Pancreas (tissue), 10 donors: ENCODE results near the gene SELENOF. TPM values are rescaled to one million over a fixed set of nuclear protein-coding genes. Genes with fewer than 3 reads are reported as not detected.

Source experiments
- ATAC-seq, 4 donors: fragments of 200-7000 bp; cut with Tn5 transposase; one replicate each; pipeline versions ENCODE4 v1.8.0 to v1.9.1; 2020; ENCODE audit warnings: mild to moderate bottlenecking in 4 of 4, moderate library complexity in 4 of 4
- DNase-seq, 6 donors: peaks; one replicate each; pipeline ENCODE4 v3.0.0-alpha.2; 2020
- FAIRE-seq: peaks from 2 replicates; lab custom pipeline; 2012; peaks lifted over from hg19 to GRCh38; lab: Jason Lieb, UNC
- H3K27ac ChIP-seq, 4 donors: fragments of 200-600 bp; sonication (generic); 1 replicate in 3 of 4; 2 replicates in 1 of 4; pipeline versions ENCODE4 v1.5.0 to v1.8.0; 2020
- H3K27me3 ChIP-seq, 4 donors: fragments of 200-600 bp; one replicate each; pipeline ENCODE4 v1.8.0; 2021
- H3K36me3 ChIP-seq, 3 donors: fragments of 200-600 bp; sonication (generic) in 1 of 3; one replicate each; pipeline versions ENCODE4 v1.5.0 to v1.8.0; 2020 to 2021
- H3K4me1 ChIP-seq, 3 donors: fragments of 200-600 bp; one replicate each; pipeline ENCODE4 v1.8.0; 2021
- H3K4me3 ChIP-seq, 4 donors: fragments of 200-600 bp; sonication (generic) in 2 of 4; one replicate each; pipeline versions ENCODE4 v1.5.0 to v1.8.0; 2020 to 2021
- H3K9me3 ChIP-seq, 4 donors: fragments of 200-600 bp; one replicate each; pipeline ENCODE4 v1.8.0; 2021
- WGBS, 2 donors: extraction: QIAGEN DNeasy Blood & Tissue Kit; methylation state at CpG; one replicate each; pipeline ENCODE4 v1.1.7; 2013; 5-methylcytosine and 5-hydroxymethylcytosine counted together
- intact Hi-C, 3 donors: fragments of 100-400 bp; cut with DNase I; formaldehyde crosslinking; loops; one replicate each; pipeline versions ENCODE4 v1.11.1 to v1.14.2; 2022
- polyA plus RNA-seq, 2 donors: library from polyadenylated mRNA; stranded (reverse); fragments of 200-250 nt; gene quantifications; one replicate each; pipeline ENCODE4 v1.2.3, GENCODE V29; 2013
- total RNA-seq, 6 donors: library from RNA; stranded (reverse); fragmentation: NEBNext Ultra II Directional in 4 of 6; extraction: Animal tissue kit (Norgen Biotek cat#: 25700) in 4 of 6; gene quantifications; one replicate each; pipeline versions ENCODE4 v1.2.1 to v1.2.4, GENCODE V29; 2021 to 2023
- TF ChIP-seq, protein P1 (sequence below), 4 donors: fragments of 200-600 bp; sonication (generic) in 3 of 4; IDR thresholded peaks; one replicate each; pipeline versions ENCODE4 v1.5.0 to v1.8.0; 2021; ENCODE audit warnings: antibody characterized with exemption in 4 of 4
- donor health status: healthy with polysubstance abuse.
- donor health status: DM: no; HTN: no; CAD: no; lungs with moderate emphysema.
- donor health status: DM: no; HTN: no; CAD: no.
- donor health status: control.
- donor health status: control.
- donor health status: Bipolar disorder and iron deficiency.
- donor health status: DM: yes; HTN: yes; CAD: no.
- donor health status: DM: no; HTN: no; CAD: no.
- donor health status: DM: no; HTN: no; CAD: no.
- donor health status: DM: yes; HTN: yes; CAD: no.

Gene SELENOF
- total and polyA plus RNA-seq, 8 donors: 28.9 to 98.5 (median 80.1) TPM

DNA sequence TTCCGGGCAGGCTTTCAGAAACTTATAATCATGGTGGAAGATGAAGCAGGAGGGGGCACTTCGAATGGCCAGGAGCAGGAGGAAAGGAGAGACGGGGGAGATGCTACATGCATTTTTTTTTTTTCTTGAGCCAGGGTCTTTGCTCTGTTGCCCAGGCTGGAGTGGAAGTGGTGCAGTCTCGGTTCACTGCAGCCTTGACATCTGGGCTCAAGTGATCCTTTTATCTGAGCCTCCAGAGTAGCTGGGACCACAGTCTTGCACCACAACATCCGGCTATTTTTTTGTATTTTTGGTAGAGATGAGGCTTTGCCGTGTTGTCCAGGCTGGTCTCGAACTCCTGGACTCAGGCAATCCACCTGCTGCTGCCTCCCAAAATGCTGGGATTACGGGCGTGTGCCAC is 61.6 kb downstream of the SELENOF start:
- TF ChIP-seq, protein P1, sequence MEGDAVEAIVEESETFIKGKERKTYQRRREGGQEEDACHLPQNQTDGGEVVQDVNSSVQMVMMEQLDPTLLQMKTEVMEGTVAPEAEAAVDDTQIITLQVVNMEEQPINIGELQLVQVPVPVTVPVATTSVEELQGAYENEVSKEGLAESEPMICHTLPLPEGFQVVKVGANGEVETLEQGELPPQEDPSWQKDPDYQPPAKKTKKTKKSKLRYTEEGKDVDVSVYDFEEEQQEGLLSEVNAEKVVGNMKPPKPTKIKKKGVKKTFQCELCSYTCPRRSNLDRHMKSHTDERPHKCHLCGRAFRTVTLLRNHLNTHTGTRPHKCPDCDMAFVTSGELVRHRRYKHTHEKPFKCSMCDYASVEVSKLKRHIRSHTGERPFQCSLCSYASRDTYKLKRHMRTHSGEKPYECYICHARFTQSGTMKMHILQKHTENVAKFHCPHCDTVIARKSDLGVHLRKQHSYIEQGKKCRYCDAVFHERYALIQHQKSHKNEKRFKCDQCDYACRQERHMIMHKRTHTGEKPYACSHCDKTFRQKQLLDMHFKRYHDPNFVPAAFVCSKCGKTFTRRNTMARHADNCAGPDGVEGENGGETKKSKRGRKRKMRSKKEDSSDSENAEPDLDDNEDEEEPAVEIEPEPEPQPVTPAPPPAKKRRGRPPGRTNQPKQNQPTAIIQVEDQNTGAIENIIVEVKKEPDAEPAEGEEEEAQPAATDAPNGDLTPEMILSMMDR (IDR thresholded peaks at IDR 0.05): no peak
- Histone ChIP-seq H3K36me3 (no peaks in the 10 kb centered on the region), H3K9me3 (no peaks in the 10 kb centered on the region), H3K4me1 (peaks cover 0 to 3% (median 0%) of the 10 kb centered on the region in 3 donors), H3K27ac (no peak overlapping the region), H3K4me3 (no peak overlapping the region), H3K27me3 (no peaks in the 10 kb centered on the region)
- FAIRE-seq (no peak), DNase-seq (no peak), ATAC-seq (no peak)
- intact Hi-C loops: no loop called here
- WGBS, 2 donors: 87 to 92% methylated on average over 9 of the region's 9 CpGs

DNA sequence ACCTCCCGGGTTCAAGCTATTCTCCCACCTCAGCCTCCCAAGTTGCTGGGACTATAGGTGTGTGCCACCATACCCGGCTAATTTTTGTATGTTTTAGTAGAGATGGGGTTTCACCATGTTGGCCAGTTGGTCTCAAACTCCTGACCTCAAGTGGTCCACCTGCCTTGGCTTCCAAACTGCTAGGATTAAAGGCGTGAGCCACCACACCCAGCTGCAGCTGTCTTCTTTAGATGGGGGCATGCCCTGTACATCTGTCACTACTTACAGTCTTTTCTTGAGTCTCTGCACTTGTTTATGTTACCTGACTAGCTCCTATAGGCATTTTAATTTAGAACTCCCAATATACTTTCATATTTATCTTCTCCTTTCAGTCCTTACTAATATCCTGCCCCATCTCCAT is 64.2 kb downstream of the SELENOF start:
- DNase-seq: no peak
- WGBS, 2 donors: 90 to 92% methylated on average over 3 of the region's 3 CpGs
- peaks cover 0 to 3% (median 0%) of the 10 kb centered on the region in 3 donors for H3K4me1 ChIP-seq
- H3K27ac ChIP-seq: no peak overlapping the region
- H3K4me3 ChIP-seq: no peak overlapping the region
- ATAC-seq: no peak
- H3K27me3 ChIP-seq: no peaks in the 10 kb centered on the region
- H3K36me3 ChIP-seq: no peaks in the 10 kb centered on the region
- FAIRE-seq: no peak
- TF ChIP-seq, protein P1 (IDR thresholded peaks at IDR 0.05): no peak
- intact Hi-C loops: no loop called here
- H3K9me3 ChIP-seq: no peaks in the 10 kb centered on the region

- Histone ChIP-seq H3K27ac (no peak overlapping the region), H3K36me3 (no peaks in the 10 kb centered on the region), H3K4me3 (no peak overlapping the region), H3K9me3 (no peaks in the 10 kb centered on the region), H3K4me1 (peaks cover 0 to 3% (median 0%) of the 10 kb centered on the region in 3 donors), H3K27me3 (no peaks in the 10 kb centered on the region)
- FAIRE-seq (no peak), ATAC-seq (no peak), DNase-seq (no peak)
- intact Hi-C loops: no loop called here
- TF ChIP-seq, protein P1 (IDR thresholded peaks at IDR 0.05): no peak
- 77 to 83% methylated on average over 2 of the region's 2 CpGs for WGBS, 2 donors
Measured at GRCh38 chr1:86848654-86849053, 65.3 kb downstream of the SELENOF start.

DNA sequence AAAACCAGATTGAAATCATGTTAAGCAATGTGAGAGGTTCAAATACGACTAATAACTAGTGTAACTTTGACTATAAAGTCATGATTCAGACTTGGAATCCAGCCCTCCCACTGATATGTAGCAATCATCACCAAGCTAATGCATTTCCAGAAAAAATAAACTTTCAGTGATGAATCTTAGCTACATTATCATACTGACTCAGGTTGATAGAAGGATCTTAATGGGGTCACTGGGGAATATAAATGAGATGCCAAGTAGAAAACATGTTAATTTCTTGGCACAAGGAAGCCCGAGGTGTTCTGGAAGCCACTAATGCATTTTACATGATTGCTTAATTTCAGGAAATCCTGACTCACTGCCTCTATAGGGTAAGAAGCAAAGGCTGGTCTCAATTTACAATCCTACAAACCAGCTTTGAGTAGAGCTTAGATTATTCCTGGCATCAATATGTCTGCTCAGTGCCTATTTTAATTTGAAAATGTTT is 67.7 kb downstream of the SELENOF start:
- H3K9me3 ChIP-seq: no peaks in the 10 kb centered on the region
- 19 to 40% methylated on average over 2 of the region's 2 CpGs for WGBS, 2 donors
- no peak overlapping the region for H3K4me3 ChIP-seq
- FAIRE-seq: no peak
- no peaks in the 10 kb centered on the region for H3K27me3 ChIP-seq
- H3K27ac ChIP-seq: no peak overlapping the region
- TF ChIP-seq, protein P1 (IDR thresholded peaks at IDR 0.05): no peak
- intact Hi-C loops: no loop called here
- no peak for DNase-seq
- ATAC-seq: peak in 1 of 4 donors; percentile 51
- H3K36me3 ChIP-seq: no peaks in the 10 kb centered on the region
- no peaks in the 10 kb centered on the region for H3K4me1 ChIP-seq

GRCh38 chr1:86845514-86845913 is 68.4 kb downstream of the SELENOF start:
- Histone ChIP-seq H3K4me3 (no peak overlapping the region), H3K27me3 (no peaks in the 10 kb centered on the region), H3K27ac (no peak overlapping the region), H3K9me3 (no peaks in the 10 kb centered on the region), H3K36me3 (no peaks in the 10 kb centered on the region), H3K4me1 (no peaks in the 10 kb centered on the region)
- WGBS, 2 donors: 67 to 74% methylated on average over 3 of the region's 3 CpGs
- FAIRE-seq (no peak), DNase-seq (no peak), ATAC-seq (no peak)
- TF ChIP-seq, protein P1 (IDR thresholded peaks at IDR 0.05): no peak
- intact Hi-C loops: no loop called here
